ENCODE measurements around the gene TRABD.

DNA sequence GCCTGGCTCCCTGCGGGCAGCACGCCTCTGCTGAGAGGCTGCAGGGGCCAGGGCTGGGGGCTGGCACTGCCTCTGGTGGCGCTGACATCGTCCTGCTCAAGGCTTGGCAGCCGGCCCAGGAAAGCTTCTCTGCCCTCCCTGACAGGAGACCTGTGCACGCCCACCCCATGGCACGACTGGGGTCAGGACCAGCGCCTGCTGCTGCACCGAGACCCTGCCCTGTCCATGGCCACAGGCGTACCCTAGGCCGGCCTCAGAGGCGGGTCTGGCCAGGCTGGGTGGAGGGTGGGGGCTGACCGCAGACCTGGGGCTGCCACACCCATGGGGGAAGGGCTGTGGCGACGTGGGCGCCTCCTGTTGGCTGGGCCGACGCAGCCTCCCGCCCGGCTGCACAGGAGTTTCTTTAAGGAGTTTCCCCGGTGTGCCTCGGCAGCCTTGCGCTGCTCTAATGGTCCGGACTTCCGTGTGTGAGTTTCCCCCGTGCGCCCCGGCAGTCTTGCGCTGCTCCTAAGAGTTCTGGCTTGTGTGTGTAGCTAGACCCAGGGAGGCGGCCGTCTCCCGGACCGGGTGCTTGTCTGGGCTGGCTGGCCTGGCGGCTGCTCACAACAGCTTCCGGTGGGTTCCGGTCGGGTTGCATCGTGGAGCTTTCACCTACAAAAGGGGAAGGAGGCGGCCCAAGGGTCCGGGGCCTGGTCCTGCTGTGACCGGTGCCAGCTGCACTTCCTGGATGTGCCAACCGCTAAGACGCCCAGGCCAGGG is 4.6 kb downstream of the TRABD start:
- TF ChIP-seq, protein P1, sequence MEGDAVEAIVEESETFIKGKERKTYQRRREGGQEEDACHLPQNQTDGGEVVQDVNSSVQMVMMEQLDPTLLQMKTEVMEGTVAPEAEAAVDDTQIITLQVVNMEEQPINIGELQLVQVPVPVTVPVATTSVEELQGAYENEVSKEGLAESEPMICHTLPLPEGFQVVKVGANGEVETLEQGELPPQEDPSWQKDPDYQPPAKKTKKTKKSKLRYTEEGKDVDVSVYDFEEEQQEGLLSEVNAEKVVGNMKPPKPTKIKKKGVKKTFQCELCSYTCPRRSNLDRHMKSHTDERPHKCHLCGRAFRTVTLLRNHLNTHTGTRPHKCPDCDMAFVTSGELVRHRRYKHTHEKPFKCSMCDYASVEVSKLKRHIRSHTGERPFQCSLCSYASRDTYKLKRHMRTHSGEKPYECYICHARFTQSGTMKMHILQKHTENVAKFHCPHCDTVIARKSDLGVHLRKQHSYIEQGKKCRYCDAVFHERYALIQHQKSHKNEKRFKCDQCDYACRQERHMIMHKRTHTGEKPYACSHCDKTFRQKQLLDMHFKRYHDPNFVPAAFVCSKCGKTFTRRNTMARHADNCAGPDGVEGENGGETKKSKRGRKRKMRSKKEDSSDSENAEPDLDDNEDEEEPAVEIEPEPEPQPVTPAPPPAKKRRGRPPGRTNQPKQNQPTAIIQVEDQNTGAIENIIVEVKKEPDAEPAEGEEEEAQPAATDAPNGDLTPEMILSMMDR (IDR thresholded peaks at IDR 0.05) = peak in 2 of 3 donors; percentile 16 to 33
- no peak for TF ChIP-seq POLR2A (IDR thresholded peaks at IDR 0.05)

Measured in breast epithelium (tissue), 3 donors.